GM18499 (cell line): Measurements from ENCODE around the gene ATP10D.

Experiments used
- ATAC-seq: cut with Tn5 transposase; IDR thresholded peaks from one replicate; pipeline ENCODE4 v1.9.1; 2021; ENCODE audit warnings: moderate number of reproducible peaks; ENCODE audit not compliant: insufficient read depth, unreplicated experiment

ATP10D gene

DNA sequence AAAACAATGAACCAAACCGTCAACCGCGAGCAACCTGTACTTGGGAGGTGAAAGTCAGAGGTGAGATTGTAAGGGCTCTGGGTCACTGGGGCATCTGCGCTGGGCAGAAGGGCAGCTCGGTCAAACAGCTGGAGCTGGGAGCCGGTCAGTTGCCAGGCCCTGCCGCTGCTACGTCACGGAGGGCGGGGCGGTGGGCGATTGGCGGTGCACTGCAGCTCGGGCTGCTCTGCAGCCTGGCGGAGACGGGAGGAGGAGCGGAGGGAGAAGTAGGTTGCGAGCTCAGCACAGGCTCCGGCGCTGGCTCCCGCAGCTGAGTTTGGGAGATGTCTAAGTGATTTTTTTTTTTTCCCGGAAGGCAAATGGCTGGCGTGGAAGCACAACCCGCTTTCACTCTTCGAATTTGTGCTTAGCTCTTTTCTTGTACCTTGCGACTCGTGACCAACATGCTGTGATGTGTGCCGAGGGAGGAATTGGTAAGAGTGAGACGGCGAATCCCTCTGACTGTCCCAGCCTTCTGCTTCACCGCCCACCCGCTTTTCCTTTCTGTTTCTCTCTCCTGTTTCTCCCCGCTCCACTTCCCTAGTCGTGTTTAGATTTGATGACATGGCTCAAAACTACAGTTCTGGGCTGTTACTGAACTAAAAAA lies at the start of gene ATP10D:
TSS of gene ATP10D (plus strand) at position 229 of the 646 bp plus-strand sequence. CDS start 27,266 bp downstream, outside the sequence.
- peak; percentile 80 for ATAC-seq

GRCh38 chr4:47442980-47443379 lies 42.1 kb upstream of the ATP10D start:
- no peak for ATAC-seq

GRCh38 chr4:47444031-47444430 lies 41.0 kb upstream of the ATP10D start:
- no peak for ATAC-seq

GRCh38 chr4:47451657-47452056 lies 33.4 kb upstream of the ATP10D start:
- no peak for ATAC-seq

- ATAC-seq: no peak
These were observed 22.3 kb upstream of the ATP10D start for GRCh38 chr4:47462799-47463234.

DNA sequence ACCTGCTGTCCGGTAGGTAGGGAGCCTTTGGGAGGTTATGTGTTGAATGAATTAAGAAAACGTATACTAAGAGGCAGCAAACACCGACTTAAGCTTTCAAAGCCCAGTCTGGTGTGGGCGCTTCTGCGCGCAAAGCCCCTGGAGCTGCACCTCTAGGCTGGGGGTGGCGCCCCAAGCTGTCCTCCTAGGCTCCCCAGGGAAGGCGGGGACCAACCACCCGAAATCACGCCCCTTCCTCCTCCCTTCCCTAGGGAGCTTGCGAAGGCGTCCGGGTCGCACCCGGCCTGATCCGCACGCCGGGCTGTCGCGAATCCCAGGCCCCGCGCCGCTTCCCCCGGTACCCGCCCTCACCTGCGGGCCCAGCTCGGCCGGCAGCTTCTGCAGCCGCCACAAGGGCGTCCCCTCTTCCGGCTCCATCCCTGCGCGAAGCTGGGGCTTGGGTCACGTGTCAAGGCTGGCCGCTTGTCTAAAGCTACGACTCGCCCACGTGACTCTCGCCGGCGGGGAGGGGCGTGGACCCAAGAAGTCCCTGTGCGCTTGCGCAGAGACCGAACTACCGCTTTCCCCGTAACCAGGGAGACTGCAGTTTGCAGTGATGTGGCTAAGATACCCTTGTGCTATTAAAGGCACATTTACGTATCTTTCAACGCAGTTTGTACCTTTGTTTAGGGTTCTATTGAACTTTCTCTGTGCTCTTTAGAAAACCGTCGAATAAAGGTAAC lies 21.7 kb upstream of the ATP10D start, which contains the start of gene COMMD8:
TSS of gene COMMD8 (minus strand) at position 468 of the 722 bp plus-strand sequence. CDS start at position 417, 51 bp downstream.
- peak; percentile 84 for ATAC-seq

- peak; percentile 33 for ATAC-seq
These were observed 20.1 kb upstream of the ATP10D start for GRCh38 chr4:47465004-47465403.

- ATAC-seq: no peak
These were observed 18.9 kb upstream of the ATP10D start for GRCh38 chr4:47466056-47466785.

DNA sequence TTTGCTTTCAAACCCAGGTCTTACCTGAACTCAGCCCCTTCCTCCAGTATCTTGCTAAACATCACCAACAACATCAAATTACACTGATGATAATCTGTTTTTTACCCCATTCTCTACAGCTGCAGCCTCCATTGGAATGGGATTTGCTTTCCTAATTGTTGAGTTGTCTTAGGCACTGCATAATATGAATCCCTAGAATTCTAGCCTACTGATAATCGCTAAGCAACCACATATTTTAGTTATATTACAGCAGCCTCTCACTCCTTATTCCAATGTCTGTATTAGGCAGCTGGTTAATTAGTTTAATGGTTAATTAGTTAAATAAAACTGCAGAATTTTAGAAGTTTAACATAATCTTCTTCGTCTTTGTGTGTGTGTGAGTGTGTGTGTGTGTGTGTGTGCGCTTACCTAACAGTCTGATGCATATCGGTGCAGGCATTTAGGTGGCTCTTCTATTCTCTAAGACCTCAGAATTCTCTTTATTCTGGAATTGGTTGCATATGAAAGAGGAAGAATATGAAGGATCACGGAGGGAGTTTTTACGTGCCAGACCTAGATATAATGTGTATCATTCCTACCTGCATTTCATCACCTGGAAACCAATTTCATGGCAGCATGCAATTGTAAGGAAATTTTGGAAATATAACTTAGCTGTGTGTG lies 16.2 kb upstream of the ATP10D start:
- no peak for ATAC-seq

GRCh38 chr4:47469951-47470350 lies 15.1 kb upstream of the ATP10D start:
- ATAC-seq: no peak

- no peak for ATAC-seq
These were observed 14.0 kb upstream of the ATP10D start for GRCh38 chr4:47471064-47471463.

- ATAC-seq: no peak
These were observed 13.5 kb upstream of the ATP10D start for GRCh38 chr4:47471591-47471990.

GRCh38 chr4:47473141-47473750 lies 11.8 kb upstream of the ATP10D start:
- no peak for ATAC-seq

- ATAC-seq: no peak
These were observed 10.3 kb upstream of the ATP10D start for GRCh38 chr4:47474799-47475198.

DNA sequence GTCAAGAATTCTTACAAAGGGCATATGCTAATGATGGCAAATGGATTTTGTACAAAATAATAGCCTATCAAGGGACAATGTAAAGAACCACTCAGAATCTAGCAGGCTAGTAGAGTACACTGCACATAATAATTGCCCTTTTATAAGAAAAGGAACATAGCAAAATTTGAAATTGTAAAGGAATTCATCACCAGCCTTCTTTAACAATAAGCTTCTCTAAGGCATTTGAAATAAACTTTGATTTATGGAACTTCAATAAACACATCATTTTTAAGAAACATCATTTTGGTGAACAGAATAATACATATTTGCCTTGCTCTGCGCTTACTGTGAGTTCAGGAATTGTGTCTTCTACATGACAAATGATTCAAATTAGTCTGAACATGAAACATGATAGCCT lies 9.7 kb upstream of the ATP10D start:
- no peak for ATAC-seq

DNA sequence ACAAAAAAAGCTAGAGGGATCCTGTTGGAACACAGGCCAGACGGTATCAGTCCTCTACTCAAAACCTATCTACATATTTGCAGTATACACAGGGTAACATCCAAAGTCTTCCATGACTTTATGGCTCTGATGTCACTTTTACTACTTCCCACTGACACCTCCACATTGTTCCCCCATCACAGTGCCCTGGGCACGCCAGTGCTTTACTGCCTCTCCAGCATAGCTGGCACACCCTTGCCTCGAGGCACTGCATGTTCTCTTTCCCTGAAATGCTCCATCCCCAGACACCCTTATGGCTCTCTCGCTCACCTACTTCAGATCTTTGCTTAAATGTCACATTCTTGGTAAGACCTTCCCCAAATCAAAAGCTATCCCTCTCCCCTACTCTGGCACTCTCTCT lies 6.3 kb upstream of the ATP10D start:
- no peak for ATAC-seq

- no peak for ATAC-seq
These were observed 2.7 kb upstream of the ATP10D start for GRCh38 chr4:47482326-47482725.

DNA sequence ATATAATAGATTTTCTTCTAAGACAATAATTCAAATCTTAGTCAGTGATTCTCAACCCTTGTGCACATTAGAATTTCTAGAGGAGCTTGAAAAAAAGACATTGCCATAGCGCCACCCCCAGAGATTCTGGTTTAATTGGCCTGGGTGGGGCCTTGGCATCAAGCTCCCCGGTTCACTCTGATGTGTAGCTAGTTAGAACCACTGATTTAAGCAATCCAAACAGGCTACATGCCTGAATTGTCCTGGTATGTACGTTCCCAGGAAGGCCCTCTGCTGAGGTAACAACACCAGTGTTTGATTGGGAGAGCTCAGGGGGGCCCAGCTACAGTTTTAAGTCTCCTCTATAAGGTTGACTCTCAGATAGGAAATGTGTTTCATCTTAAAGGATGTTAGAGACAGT lies 1.3 kb upstream of the ATP10D start:
- no peak for ATAC-seq

GRCh38 chr4:47484168-47484567 lies 907 bp upstream of the ATP10D start:
- ATAC-seq: no peak

DNA sequence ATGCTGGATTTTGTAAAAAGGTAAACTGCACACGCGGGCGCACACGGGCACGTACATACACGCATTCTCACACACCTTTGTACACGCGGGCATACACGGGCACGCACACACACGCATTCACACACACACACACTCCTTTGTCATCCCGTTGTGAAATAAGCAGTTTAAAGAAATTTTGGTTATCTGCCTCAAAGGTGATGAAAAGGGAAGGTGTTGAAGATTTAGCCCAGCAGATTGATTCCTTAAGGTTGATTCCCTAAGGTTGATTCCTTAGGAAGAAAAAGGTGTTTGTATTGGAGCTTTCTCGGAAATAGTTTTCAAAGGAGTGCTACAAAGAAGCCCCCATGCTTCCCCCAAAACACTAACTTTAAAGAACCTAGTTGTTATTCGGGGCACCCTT lies 693 bp downstream of the ATP10D start:
- no peak for ATAC-seq
